ENCODE data around the gene LEMD1.

The LEMD1 gene

DNA sequence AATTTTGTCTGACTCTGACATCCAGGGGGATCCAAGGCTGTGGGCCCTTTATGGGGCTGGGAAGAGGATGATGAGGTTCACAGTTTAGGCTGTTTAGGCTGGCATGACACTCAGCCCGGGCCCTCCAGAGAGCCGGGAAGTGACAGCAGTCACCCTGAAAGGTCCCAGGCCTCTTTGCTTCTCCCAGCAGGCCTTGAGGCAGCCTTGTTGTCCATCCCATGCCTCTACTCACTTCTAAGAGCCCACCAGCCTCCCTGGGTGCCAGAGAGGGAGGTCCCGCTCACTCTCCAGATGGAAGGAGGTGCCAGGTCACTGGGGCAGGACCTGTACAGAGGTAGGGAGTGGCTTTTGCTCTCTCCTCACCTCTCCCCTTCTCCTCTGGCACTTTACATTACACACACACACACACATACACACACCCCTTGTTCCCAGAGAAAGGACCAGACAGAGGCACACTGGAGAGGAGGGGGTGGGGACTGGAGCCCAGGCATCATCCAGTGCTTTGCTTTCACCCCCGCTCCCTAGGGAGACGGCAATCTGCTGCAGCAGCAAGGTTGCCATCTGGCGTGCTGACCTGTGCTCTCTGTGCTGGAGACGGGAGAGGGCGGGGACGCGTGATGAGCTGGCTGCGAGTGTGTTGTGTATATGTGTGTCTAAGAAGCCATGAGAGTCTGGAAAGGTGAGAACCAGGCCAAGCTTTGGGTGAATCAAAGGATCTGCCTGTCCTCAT is 69.7 kb downstream of the LEMD1 start:
- no peak for DNase-seq

DNA sequence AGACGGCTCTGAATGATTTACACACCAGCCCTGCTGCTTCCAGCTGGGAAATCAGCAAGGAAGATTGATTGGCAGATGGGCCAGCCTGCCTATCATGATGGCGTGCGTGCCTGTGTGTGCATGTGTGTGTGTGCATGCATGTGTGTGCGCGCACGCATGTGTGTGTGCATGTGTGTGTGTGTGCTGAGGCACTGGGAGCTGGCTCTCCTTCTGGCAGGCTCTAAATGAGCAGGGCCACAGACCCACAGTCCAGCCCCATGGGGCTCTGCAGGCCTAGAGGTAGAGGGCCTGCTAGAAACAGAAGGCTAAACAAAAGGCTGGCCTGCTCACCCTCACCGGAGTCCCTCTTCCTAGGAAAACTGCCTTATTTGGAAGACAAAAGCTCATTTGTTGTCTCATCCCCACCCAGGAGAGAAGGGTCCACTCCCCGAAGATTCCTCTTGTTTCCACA is 71.1 kb downstream of the LEMD1 start:
- no peak for DNase-seq

DNA sequence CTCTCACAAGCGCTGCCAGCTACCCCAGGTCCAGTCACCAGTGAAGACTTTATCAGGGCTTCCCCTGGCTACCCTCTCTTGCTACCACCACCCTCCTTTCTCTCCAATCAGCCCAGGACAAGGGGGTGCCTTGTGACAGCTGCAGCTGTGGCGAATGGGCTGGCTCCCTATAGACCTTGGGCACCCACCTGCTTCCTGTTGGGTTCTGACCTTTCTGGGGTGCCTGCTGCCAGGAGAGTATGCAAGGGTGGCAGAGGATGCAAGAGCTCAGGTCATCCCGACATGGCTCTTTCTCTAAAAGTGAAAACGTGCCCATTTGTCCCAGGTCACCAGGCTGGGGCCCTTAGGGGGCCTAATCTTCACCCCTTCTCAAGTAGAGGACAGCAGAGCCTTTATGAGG is 71.7 kb downstream of the LEMD1 start:
- no peak for DNase-seq

DNA sequence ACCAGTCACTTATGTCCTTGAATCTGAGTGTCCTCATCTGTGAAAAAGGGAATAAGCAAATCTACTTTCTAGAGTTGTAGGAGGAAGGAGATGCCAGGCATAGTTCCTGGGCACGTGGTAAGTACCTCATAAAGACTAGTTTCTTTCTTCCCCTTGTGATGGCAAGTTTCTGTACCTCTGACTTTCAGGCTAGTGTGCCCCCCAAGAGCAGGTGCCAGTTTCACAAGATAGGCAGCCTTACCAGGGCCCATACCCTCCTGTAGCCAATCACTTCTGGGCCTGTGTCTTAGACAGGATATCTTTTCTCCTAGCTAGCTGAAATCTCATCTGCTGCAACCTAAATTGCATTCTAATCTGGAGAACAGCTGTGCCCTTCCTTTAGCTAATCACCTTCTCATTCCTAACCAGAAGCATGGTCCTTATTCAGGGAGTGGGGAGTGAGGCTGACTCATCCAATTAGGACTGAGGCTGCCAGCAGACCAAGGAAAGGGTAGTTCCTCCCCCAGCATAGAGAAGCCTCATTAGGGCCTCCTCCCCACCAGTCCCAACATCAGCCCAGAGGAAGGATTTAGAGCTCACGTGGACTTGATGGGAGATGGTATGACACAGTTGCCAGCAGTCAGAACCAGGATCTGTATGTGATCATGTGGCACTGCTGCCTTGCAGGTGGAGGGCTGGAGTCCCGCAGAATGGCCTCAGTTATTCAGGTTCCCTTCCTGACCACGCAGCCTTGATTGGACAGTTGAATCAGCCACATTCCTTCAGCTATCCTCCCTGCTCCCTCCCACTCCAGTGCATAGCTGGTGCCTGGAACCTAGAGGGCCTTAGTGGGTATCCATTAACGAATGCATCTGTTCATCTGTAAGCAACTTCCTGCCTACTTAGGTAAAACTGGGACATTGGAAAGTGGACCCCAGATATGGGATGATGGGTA is 73.0 kb downstream of the LEMD1 start:
- DNase-seq, result no peak

DNA sequence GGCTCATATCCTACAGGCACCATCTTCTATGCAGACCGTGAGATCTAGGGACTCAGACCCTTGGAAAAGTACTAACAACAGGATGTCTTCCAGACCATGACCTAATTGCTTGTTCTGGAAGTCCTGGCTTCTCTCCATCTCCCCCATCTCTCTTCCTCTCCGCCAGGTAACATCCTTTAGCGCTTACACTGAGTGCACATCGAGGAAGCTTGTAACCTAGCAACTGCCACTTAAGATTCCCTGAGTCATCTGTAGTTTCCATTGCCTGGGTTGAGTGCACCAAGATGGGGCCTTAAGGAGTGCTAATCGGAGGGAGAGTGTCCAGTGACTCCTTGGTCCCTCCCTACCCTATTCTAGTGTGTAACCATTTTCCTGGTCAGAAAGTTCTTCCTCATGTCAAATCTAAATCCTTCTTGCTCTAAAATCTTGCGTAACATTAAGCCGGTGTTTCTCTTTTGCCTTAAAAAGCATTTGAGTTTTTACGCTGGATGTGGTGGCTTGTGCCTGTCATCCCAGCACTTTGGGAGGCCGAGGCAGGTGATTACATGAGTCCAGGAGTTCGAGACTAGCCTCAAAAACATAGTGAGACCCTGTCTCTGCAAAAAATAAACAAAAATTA is 74.8 kb downstream of the LEMD1 start:
- no peak for DNase-seq

DNA sequence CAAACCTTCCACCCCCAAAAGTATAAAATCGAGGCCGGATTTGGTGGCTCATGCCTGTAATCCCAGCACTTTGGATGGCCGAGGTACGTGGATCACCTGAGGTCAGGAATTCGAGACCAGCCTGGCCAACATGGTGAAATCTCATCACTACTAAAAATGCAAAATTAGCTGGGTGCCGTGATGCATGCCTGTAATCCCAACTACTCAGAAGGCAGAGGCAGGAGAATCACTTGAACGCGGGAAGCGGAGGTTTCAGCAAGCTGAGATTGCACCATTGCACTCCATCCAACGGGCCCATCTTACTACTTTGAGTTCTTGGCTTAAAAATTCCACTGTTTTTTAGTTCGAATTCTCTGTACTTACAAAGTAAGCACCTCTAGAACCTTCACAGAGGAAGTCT is 76.1 kb downstream of the LEMD1 start:
- no peak for DNase-seq

DNA sequence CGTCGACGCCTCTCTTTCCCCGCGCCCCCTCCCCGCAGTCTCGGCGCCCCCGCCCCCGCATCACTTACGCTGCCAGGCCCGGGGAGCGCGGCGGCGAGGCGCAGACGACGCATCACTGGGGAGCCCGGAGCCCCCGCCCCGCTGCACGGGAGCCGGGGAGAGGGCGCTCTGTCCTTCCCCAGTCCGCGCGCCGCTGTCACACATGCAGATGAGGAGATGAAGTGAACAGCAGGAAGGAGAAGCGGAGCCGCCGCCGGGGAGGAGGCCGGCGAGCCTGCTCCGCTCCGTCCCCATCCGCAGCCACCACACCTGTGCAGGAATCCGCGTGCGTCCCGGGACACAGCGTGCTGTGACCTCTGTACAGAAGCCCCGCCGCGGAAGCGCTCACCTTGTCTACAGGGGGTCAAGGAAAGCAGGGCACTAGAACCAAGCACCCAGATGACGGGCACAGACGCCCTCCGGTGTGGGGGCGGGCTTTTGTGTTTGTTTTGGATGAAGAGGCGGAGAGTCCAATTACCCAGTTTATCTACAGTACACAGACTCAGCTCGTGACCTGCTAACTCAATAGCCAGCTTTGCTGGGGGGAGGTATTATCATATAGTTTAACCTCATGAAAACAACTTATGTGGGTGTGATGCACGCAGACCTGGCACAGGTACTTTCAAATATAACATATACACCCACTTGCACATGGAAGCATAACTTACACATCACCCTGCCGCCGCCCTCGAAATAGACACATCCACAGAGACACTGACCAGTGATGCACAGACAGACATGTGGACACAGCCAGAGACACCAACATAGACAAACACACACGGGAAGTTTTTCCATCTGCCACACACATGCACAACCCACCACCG is 77.6 kb downstream of the LEMD1 start:
- no peak for DNase-seq

DNA sequence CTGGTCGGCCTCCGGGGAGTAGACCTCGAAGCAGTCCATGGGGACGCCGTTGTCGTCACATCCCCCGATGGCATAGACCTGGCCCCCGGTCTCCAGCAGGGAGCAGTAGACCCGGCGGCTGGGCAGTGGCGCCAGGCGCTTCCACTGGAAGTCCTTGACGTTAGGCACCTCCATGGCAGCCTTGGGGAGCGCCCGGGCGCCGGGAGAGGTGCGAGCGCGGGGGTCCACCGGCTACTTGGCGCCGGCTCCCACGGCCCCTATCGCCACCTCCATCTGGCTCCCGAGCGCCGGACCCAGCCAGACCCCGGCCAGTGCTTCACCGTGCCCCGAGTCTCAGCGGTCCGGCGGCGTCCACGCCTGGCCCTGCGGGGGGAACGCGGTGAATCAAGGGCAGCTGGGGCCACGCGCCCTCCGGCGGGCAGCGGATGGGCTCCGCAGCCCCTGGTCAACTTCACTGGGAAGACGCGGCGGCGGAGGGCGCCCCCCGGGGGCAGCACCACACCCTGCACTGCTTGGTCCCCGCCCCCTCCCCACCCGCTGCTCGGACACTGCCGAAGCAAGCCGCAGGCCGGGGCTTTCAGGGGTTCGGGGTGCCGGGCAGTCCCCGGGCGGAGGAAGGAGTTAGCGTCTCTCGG is 78.3 kb downstream of the LEMD1 start:
- DNase-seq, result no peak

DNA sequence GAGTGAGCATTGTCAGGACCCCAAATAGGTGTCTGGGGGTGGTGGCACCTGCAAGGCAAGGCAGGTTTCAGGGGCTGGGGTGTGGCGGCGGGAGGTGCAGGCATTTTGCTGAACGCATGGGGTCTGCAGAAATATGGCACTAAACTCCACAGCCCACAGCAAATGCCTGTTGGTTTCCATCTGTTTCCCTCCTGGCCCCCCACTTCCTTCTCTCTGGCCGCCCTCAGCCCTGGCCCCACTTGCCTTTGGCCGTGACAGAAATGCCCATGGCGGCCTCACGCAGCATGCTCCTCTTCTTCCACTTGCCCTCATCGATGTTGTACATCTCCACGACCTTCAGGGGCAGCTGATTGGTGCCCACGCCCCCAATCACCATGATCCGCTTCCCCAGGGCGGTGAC is 78.9 kb downstream of the LEMD1 start:
- DNase-seq, result no peak

DNA sequence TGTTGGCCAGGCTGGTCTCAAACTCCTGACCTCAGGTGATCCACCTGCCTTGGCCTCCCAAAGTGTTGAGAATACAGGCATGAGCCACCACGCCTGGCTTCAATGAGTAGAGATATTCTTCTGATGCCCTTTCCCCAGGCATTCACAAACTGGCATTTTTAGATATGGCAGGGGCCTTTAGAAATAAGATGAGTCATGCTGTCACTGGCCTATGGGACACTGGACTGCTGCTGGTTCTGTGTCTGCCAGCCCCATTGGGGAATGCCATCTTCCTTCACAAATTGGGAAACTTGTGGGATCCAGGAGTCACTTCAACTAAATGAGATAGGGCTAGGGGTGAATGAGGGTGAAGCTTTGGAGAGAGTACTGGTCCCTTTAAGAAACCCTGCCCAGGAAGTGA is 81.2 kb downstream of the LEMD1 start:
- no peak for DNase-seq

DNA sequence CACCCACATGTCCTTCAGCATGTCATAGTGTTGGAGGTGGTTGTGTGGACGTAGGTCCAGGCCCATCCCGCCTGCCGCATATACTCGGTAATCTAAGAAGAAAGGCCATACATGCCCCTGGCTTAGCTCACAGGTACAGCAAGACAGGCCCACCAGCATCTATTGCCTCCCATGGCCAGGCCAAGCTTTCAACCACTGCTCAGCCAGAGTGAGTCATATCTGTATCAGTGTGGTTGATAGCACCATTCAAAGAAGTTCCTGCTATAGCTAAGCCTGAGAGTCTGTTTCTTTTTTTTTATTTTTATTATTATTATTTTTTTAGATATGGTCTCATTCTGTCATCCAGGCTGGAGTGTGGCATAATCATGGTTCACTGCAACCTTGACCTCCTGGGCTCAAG is 82.1 kb downstream of the LEMD1 start:
- DNase-seq, result no peak

DNA sequence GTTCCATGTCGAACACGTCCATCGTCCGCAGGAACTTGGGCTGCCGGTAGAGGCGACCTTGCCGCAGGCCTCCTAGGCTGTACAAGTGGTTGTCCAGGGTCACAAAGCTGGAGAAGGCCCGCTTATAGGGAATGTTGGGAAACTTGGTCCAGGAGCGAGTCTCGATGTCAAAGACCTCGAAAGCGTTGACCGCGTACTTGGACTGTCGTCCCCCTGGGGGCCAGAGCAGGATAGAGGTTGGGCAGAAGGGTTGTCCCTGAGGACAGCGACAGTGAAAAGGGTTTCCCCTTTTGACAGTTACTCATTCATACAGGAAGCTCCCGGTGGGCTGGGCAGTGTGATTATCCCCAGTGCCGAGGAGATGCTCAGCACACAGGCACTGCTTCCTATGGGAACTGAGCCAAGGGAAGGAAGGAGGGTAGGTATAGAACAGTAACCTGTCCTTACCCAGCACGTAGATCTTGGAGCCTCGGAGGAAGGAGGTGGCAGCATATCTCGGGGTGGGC is 82.6 kb downstream of the LEMD1 start:
- DNase-seq, result no peak

DNA sequence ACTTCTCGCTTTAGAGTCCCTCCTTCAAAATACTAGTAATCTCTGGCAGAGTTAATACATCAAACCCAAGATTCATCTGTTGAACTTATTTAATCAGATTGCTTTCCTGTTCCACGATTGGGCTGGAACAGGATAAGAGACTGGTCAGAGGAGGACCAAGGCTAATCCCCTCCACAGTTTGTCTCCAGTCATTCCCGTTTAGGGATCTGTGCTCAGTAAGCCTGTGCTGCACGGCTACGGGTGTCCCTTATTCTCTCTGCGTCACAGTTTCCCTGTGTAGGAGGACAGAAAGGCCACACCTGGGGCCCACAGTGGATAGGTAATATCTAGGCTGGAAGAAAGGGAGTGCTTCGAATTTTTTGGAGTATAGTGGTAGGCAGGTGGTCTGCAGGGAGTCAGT is 83.8 kb downstream of the LEMD1 start:
- DNase-seq, result no peak

DNA sequence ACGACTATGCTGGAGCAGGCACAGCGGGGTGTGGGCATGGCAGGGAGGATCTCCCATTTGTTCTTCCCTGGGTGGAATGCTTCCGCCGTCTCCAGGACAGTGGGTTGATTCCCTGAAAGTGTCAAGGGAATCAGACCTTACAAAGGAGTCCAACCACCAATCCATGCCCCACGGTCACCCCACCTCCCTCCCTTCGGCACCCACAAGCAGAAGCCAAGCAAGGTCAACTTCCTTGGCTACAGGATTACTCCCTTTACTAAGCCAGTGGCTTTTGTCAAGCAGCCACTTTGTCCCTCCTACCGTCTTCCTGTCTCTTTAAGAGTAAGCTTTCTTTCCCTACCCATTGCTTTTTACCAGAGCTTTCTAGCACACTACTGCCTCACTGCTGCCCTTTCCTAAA is 84.4 kb downstream of the LEMD1 start:
- no peak for DNase-seq

DNA sequence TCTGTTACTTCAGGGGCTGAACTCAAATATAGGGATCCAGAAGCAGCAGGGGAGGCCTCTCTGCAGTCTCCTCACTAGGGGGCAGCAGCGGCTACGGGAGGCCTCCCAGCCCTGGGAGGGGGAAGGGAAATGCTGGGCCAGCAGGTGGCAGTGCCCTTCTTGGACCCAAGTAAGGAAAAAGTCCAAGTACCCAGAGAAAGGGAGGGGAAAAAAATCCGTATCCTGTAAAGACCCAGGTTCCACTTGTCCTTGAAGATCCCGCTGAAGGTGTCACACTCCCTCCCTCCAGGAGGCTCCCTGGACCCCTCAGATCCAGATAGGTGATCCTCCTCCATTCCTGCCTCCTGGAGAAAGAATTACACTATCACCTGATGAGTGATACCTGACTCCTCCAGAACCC is 86.2 kb downstream of the LEMD1 start:
- DNase-seq, result peak; percentile 77

DNA sequence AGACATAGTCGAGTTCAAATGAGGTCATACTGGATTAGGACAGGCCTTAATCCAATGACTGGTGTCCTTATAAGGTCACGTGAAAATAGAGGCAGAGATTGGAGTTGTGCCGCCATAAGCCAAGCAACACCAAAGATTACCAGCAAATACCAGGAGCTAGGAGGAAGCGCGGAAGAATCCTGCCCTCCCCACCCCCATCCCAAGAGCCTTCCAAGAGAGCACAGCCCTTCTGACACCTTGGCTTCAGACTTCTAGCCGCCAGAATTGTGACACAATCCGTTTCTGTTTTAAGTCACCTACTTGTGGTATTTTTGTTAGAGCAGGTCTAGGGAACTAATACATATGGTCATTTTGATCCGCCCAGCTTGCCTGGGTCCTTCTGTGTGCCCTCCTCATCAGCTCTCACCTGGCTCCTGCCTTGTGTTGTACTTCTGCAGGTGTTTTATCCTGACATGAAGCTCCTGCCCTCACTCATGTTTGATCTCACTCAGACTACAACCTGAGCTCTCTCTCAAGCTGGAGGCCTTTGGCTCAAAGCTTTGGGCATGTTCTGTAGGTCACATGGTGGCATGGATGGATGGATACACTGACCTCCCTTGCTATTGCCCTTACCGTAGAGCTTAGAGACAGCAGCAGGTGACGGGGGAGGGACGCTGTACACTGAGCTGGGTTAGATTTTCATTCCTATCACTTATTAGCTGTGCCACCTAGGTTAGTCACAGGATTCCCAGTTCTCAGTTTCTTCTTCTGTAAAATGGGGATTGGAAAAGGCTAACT is 89.7 kb downstream of the LEMD1 start:
- no peak for DNase-seq

Data from femur (tissue), 1 donor.